HuH-7.5 (cell line): Measurements from ENCODE around the gene GFRA1.

Experiments
- DNase-seq: peaks from one replicate; pipeline ENCODE4 v3.0.0; 2011; ENCODE audit warnings: low spot score

Gene GFRA1

GRCh38 chr10:116270771-116271592, 2.0 kb downstream of the GFRA1 start:
- peak; percentile 19 for DNase-seq

GRCh38 chr10:116270126-116270770, 2.8 kb downstream of the GFRA1 start:
- DNase-seq = peak; percentile 32

GRCh38 chr10:116269619-116270018, 3.4 kb downstream of the GFRA1 start:
- no peak for DNase-seq

DNA sequence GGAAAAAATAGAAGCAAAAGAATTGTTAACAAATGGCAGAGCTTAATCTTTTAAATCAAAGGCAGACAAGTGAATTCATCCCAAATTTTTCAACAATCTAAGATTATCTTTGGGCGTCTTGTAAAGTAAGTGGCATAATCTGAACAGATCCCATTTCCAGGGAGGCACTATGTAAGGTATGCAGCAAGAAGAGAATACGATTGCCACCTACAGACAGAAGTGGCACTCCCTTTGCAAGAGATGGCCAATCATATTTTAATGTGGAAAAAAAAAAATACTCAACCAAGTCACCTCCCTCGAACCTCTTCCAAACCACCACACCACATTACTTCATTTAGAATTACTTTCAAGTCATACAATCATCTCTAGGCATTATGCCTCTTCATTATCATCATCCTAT, 4.0 kb downstream of the GFRA1 start:
- no peak for DNase-seq

GRCh38 chr10:116265686-116266085, 7.3 kb downstream of the GFRA1 start:
- DNase-seq = no peak

GRCh38 chr10:116263870-116264655, 8.9 kb downstream of the GFRA1 start:
- DNase-seq = no peak

DNA sequence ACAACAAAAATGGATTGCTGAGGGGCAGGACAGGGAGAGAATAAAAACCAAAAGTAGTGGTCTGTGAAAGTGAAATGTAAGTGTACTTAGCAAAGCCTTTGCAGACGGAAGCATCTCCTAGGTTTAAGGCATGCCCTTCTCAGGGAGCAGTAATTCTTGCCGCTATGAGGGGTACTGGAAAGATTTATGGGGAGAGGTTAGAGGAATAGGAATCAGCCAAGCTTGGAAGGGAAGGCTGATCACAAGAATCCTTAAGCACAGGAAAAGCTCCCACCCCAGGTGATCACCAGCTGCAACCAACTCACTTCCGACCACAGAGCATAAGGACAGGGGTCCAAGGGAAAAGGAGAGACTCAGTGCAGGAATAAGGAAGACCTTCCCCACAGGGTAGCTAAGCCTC, 10.3 kb downstream of the GFRA1 start:
- no peak for DNase-seq

DNA sequence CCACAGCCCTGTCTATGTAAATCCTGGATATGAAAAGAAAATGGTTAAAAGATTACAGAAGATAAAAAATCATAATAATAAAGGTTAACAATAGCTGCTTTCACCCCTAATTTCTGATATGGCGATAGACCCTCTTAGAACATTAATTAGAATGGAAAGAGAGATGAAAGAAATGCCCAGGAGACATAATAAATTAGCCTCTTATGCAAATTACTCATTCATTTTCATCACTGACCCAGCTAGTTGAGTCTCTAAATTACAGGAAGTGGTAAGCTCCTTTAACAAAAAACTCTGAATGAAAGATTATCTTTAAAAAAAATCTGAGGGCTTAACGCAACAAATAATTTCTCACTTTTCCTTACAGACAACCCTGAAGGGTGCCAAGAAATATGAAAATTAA, 12.4 kb downstream of the GFRA1 start:
- no peak for DNase-seq

DNA sequence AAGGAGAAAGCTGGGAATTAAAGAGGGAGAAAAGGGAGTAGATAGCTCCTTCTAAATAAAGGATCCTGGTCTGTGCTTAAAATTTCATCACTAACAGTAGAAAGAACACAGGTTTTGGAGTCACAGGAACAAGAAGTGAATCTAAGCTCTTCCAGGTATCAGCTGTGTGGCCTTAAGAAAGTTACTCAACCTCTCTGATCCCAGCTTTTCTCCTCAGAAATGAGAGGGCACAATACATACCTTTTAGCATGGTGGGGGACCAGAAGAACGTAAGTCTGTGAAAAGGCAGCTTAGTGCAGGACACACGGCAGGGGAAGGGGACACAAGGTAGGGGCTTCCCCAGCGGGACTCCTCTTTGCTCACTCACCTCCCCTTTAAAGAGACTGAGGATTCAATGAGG, 13.4 kb downstream of the GFRA1 start:
- no peak for DNase-seq

DNA sequence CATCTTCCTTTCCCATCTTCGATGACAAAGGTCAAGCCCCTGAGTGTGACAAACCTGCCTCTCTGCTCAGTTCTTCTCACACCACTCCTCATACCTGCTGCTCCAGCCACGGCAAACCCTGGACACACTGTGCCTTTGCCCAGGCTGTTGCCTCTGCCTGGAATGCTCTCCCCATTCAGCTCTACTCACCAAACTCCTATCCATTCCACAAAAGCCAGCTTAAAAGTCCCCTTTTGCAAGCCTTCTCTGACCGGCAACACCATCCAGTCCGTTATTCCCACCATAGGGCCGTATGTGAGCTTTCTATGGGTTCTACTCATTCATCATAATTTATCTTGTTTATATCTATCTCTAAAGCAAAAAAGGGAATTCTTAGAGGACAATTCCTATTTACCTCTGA, 15.2 kb downstream of the GFRA1 start:
- no peak for DNase-seq

DNA sequence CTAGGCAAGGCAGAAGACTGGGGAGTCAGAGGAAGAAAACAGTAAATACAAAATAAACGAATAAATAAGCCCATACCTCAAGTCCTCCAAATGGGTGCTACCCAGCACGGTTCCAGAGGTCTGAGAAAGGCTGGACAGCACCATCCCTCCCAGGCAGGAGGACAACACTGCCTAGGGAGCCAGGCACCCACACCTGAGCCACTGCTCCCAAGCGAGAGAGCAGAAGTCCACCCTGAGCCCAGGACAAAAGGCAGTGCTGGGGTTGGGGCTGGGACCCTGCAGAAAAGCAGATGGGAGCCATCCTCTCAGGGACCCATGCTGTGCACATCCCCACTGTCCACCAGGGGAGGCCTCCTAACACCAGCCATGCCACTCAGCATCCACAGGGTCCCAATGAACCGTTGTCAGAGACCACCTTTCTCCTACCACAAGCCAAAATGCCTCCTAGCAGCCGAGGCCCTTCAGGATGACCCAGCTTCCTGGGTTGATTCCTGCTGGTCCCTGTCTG, 16.2 kb downstream of the GFRA1 start:
- no peak for DNase-seq

- DNase-seq = no peak
These were observed 16.9 kb downstream of the GFRA1 start for GRCh38 chr10:116255886-116256751.

GRCh38 chr10:116254422-116255155, 18.4 kb downstream of the GFRA1 start:
- DNase-seq = no peak

GRCh38 chr10:116253716-116254115, 19.3 kb downstream of the GFRA1 start:
- DNase-seq = no peak

GRCh38 chr10:116251602-116252395, 21.2 kb downstream of the GFRA1 start:
- DNase-seq = no peak

GRCh38 chr10:116247691-116248090, 25.3 kb downstream of the GFRA1 start:
- no peak for DNase-seq

- no peak for DNase-seq
These were observed 26.7 kb downstream of the GFRA1 start for GRCh38 chr10:116246263-116246662.

DNA sequence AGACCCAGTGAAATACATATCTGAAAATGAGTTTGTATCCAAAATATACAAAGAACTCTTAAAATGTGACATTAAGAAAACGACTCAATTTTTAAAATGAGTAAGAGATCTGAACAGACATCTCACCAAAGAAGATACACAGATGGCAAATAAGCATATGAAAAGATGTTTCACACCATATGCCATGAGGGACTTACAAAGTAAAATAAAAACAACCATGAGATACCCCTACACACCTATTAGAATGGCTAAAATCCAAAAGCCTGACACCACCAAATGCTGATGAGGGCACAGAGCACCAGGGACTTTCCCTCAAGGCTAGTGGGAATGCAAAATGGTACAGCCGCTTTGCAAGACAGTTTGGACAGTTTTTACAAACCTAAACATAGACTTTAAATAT, 27.9 kb downstream of the GFRA1 start:
- DNase-seq = no peak

DNA sequence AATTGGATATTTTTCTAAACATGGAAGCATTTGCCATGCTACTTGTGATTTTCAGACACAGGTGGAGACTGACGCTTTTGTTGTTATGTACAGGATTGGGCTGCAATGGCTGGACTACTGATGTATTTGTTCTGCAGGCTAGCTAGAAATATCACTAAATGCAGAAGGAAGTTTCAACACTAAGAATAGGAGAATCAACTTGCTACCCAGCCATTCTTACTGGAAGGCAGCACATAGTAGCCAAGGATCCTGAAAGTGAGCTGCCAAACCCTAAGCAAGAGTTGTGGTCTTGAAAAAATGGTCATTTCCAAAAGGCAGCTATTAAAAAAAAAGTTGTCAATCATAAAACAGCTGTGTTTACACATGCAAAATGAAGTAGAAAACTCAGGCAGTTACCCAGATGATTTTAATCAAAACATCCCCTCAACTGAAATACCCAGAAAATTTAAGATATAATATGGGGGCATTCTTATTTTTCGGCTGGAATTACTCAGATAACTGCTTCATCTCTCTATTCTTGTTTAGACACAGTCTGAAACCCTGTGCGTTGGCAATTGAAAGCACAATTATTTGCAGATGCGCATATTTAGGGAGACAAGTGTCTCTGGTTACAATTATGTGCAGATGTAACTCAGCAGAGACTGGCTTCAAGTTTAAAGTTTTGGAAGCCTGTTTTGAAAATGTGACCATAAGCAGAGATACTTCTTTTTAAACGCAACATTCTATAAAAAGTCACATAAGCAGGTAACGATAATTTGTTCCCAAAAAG, 31.2 kb downstream of the GFRA1 start:
- DNase-seq = no peak
